ENCODE results near the gene KCNQ1OT1.

Gene KCNQ1OT1

DNA sequence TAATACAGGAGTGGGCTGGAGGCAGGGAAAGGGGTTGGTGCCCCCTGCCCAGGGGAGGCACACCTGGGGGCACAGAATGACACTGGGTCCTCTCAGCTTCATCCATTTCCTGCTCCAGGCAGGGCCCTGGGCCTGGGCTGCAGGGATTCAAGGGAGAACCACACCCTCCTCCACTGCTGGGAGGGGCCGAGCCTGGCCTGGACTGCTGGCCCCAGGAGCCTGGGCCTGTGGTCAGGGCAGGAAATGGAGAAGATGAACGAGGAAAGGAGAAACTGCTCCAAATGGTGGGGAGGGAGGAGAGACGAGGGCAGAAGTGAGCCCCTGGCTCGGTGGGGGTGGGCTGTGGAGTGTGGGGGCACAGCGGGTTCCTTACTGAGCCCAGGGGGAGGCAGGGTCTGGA is 38.1 kb upstream of the KCNQ1OT1 start:
- DNase-seq (ENCODE audit: extremely low spot score, insufficient read length, low read depth) (no peak), FAIRE-seq (no peak)

DNA sequence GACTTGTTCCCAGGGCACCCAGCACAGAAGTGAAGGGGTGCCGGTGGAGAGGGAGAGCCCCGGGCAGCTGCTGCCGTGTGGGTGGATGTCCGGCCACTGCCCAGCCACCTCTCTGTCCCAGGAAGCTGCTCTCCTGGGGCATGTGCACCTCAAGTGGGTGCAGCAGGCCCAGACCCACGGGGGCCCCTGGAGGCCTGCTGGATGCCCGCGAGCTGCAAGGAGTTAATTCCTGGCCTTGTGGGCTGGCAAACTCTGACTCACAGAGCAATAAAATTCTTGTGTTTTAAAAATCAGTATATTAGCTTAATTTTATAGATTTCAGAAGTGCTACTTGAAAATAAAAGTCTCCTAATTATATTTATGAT is 37.4 kb upstream of the KCNQ1OT1 start:
- FAIRE-seq (no peak), DNase-seq (ENCODE audit: extremely low spot score, insufficient read length, low read depth) (no peak)

- FAIRE-seq (no peak), DNase-seq (ENCODE audit: extremely low spot score, insufficient read length, low read depth) (no peak)
These were observed 36.9 kb upstream of the KCNQ1OT1 start for GRCh38 chr11:2736577-2737225.

DNA sequence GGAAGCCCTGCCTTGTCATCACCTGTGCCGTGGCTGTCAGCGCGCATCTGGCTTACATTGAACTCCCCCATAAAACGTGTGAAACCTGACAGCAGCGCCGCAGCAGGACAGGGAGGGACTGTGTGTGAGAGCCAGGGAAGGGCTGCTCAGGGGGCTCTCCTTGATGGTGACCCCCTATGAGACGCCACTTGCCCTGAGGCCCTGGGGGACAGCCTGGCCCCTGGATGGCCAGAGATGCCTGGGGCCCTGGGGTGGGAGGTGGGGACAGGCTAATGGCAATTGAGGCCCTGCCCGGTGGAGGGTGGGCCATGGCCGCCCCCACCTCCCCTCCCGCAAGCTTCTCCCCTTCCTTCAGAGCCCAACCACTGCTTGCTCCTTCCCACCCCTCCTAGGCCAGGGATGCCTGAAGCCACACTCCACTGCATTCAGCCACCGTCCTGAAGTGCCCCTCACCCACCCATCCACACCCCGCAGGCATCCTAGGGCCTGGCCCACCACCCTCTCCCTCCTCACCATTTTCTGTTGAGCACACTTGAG is 35.3 kb upstream of the KCNQ1OT1 start:
- no peak for DNase-seq (ENCODE audit: extremely low spot score, insufficient read length, low read depth)
- FAIRE-seq, result no peak

DNA sequence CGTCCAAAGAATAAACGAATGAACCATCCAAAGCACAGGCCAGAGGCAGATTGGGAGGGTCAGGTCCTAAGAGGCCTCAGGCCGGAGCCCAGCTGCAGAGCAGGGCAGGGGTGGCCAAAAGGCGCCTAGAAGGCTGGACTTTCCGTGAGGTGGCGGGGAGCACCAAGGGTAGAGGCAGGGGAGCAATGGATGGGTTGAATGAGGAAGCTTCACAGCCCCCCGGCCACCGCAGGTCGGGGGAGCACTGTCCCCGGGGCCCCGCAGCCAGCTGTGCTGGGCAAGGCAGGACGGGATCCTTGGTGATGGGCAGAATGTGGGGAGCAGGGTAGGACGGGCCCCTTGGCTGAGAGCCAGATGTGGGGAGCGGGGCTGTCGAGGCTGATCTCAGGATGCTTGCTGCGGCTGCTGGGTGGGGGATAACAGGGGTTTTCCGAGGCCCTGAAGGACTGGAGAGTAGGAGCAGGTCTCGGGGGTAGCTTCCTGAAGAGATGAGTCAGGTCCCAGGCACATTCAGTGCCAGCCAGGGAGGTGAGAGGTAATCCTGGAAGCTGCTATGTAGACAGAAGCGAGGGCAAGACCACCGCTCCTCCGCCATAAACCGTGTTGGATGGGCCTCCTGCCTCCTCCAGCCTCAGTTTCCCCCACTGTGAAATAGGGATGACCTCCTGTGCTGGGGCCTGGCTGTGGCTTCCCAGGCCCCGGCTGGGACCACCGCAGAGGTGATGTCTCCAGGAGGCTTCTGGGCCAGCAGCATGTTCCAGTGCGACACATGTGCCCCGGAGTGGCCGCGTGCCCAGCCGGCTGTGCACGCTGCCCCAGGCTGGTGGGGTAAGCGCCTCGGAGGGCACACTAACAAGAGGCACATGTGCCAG is 34.6 kb upstream of the KCNQ1OT1 start:
- FAIRE-seq, result no peak
- no peak for DNase-seq (ENCODE audit: extremely low spot score, insufficient read length, low read depth)

GRCh38 chr11:2732940-2733628 is 33.3 kb upstream of the KCNQ1OT1 start:
- FAIRE-seq (no peak), DNase-seq (ENCODE audit: extremely low spot score, insufficient read length, low read depth) (no peak)

- no peak for DNase-seq (ENCODE audit: extremely low spot score, insufficient read length, low read depth)
- FAIRE-seq, result no peak
These were observed 32.6 kb upstream of the KCNQ1OT1 start for GRCh38 chr11:2732261-2732939.

- DNase-seq (ENCODE audit: extremely low spot score, insufficient read length, low read depth), result no peak
- no peak for FAIRE-seq
These were observed 31.6 kb upstream of the KCNQ1OT1 start for GRCh38 chr11:2731130-2732125.

DNA sequence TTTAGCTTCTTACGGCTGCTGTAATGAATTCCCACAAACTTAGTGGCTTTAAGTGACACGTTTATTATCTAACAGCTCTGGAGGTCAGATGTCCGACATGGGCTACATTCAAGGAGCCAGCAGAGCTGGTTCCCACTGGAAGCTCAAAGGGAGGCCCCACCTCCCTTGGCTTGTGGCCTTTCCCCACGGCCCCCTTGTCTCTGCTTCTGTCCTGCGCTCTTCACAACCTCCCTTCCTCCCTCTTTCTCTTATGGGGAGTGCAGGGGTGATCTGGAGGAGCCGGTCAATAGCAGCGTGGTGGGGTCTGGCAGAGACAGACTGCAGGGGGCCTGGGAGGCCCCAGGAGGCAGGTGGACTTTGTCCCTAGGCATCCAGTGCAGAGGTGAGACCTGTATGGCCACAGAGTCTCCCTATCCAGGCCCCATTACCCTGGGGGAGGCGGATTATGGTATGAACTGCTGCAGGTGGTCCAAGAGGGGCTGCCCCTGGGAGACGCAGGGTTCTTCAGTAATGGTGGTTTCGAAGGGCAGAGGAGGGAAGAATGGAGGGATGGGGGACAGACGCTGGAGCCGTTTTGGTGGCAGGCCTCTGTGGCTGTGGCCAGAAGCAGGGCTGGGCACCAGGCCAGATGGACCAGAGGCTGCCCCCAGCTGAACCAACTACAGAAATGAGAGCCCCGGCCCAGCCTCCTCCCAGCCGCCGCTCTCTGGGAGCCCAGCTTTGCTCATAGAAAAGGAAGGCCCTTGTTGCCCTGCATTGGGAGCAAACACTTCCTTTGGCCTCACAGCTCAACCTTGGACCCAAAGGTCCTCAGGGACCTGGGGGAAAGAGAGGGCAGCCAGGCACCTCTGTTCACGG is 30.7 kb upstream of the KCNQ1OT1 start:
- no peak for FAIRE-seq
- DNase-seq (ENCODE audit: extremely low spot score, insufficient read length, low read depth), result no peak

GRCh38 chr11:2729841-2730240 is 30.0 kb upstream of the KCNQ1OT1 start:
- DNase-seq (ENCODE audit: extremely low spot score, insufficient read length, low read depth) (no peak), FAIRE-seq (no peak)

GRCh38 chr11:2728663-2729332 is 29.0 kb upstream of the KCNQ1OT1 start:
- FAIRE-seq, result no peak
- DNase-seq (ENCODE audit: extremely low spot score, insufficient read length, low read depth), result no peak

DNA sequence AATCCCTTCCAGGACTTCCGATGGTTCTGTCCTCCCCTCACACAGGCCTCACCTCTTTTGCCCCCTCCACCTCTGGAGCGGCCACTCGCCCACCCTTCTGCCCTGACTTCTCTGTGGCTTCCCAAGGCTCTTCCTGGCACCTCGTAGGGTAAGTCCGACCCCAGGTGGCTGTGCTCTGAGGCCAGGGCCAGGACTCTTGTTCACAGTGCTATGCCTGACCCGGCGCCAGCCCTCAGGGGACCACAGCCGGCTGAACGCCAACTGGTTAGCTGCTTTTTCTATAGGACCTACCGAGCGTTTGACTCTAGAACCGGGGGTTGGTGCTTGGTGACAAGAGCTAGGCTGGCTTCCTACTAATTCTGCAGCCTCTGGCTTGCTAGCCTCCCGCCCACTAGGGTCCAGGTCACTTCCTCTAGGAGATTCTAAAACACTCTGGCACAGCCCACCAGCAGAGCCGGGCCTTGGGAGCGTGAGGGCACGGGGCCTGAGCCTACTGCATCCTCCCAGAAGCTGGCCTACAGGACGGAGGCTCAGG is 28.4 kb upstream of the KCNQ1OT1 start:
- no peak for FAIRE-seq
- DNase-seq (ENCODE audit: extremely low spot score, insufficient read length, low read depth), result no peak

GRCh38 chr11:2726964-2727363 is 27.2 kb upstream of the KCNQ1OT1 start:
- FAIRE-seq (no peak), DNase-seq (ENCODE audit: extremely low spot score, insufficient read length, low read depth) (no peak)

GRCh38 chr11:2725368-2726300 is 25.8 kb upstream of the KCNQ1OT1 start:
- DNase-seq (ENCODE audit: extremely low spot score, insufficient read length, low read depth), result no peak
- FAIRE-seq, result no peak

DNA sequence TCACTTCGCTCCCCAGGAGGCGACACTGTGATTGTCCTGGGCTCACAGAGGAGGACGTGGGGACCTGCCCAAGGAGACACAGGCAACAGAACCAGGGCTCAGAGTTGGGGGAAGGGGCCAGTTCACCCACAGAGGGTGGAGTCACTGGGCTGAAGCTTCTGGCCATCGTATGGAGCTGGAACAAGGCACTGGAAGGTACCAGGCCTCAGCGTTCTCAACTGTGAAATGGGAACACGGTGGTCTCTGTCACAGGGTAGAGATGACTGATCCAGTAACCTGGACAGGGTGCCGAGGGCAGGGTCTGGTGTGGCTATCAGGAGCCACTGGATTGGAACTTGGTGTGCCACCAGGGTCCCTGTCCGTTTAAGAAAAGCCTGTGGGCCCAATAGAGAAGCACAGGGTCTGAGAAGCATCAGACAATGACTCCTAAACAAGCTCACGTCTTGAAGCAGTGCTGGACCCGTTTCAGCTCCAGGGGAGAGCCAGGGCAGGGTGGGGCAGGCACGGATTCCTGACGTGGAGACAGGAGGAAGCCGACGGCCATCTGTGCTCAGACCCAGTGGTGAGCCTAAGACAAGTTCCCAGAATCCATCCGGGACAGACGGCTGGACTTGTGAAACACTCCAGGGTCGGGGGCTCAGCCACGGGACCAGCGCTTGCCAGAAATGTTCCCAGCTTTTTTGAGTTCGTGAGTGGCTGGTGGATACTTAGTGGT is 25.0 kb upstream of the KCNQ1OT1 start:
- FAIRE-seq (no peak), DNase-seq (ENCODE audit: extremely low spot score, insufficient read length, low read depth) (no peak)

DNA sequence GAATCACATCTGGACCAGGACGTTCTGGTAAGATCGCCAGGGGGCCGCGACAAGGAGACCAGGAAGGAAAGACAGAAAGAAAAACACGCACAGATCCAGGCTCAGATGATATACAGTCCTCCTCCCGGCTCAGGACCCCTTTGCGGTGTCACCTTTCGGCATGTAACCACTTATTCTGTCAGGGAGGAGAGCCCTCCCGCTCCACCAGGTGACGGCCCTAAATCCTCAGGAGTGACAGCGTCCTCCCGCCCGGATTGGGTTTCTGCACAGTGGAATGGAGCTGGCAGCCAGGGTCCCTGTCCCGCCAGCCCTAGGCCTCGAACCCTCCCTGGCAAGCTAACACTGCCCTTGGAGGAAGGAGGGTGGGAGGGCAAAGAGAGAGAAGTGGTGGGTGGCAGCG is 24.3 kb upstream of the KCNQ1OT1 start:
- DNase-seq (ENCODE audit: extremely low spot score, insufficient read length, low read depth), result no peak
- no peak for FAIRE-seq
